NCI-H2029 (cell line): ENCODE data around the gene TTC39B.
"Not testable (repeated sequence)": the region's sequence is repeated elsewhere in the genome, so short reads cannot be mapped to it uniquely, and the experiment has no call there.

Experiments
- DNase-seq: peaks from one replicate; lab custom pipeline; 2025; lab: John Stamatoyannopoulos, UW

Gene TTC39B

GRCh38 chr9:15306757-15307522 lies at the start of gene TTC39B:
TSS of gene TTC39B (minus strand) at chr9:15307216. CDS start at chr9:15307125, 91 bp downstream.
- DNase-seq: peak; percentile 64

- no peak for DNase-seq
Measured at GRCh38 chr9:15355669-15356068, 48.7 kb upstream of the TTC39B start.

GRCh38 chr9:15354713-15355112 lies 47.7 kb upstream of the TTC39B start:
- no peak for DNase-seq

- no peak for DNase-seq
Measured at GRCh38 chr9:15353892-15354291, 46.9 kb upstream of the TTC39B start.

- no peak for DNase-seq
Measured at GRCh38 chr9:15352306-15352705, 45.3 kb upstream of the TTC39B start.

GRCh38 chr9:15349892-15350761 lies 43.1 kb upstream of the TTC39B start:
- no peak for DNase-seq

GRCh38 chr9:15346837-15347236 lies 39.8 kb upstream of the TTC39B start:
- DNase-seq: no peak

- no peak for DNase-seq
Measured at GRCh38 chr9:15344191-15344590, 37.2 kb upstream of the TTC39B start.

GRCh38 chr9:15333376-15333881 lies 26.4 kb upstream of the TTC39B start:
- no peak for DNase-seq

GRCh38 chr9:15332939-15333338 lies 25.9 kb upstream of the TTC39B start:
- no peak for DNase-seq

- DNase-seq: no peak
Measured at GRCh38 chr9:15329539-15330109, 22.6 kb upstream of the TTC39B start.

- DNase-seq: no peak
Measured at GRCh38 chr9:15328946-15329345, 21.9 kb upstream of the TTC39B start.

- DNase-seq: not testable (repeated sequence)
Measured at GRCh38 chr9:15322695-15323094, 15.7 kb upstream of the TTC39B start.

GRCh38 chr9:15319661-15320060 lies 12.6 kb upstream of the TTC39B start:
- not testable (repeated sequence) for DNase-seq

- no peak for DNase-seq
Measured at GRCh38 chr9:15317836-15318235, 10.8 kb upstream of the TTC39B start.

GRCh38 chr9:15311607-15312006 lies 4.6 kb upstream of the TTC39B start:
- no peak for DNase-seq

- DNase-seq: no peak
Measured at GRCh38 chr9:15310107-15310850, 3.3 kb upstream of the TTC39B start.

- DNase-seq: no peak
Measured at GRCh38 chr9:15308511-15308910, 1.5 kb upstream of the TTC39B start.

- DNase-seq: no peak
Measured at GRCh38 chr9:15307523-15307841, 466 bp upstream of the TTC39B start.

GRCh38 chr9:15306068-15306756 lies 804 bp downstream of the TTC39B start:
- peak; percentile 57 for DNase-seq

- DNase-seq: no peak
Measured at GRCh38 chr9:15305470-15305869, 1.5 kb downstream of the TTC39B start.
